ENCODE data around the gene TMEM33.

The TMEM33 gene

GRCh38 chr4:41933997-41934503, 1.2 kb upstream of the TMEM33 start:
- DNase-seq (ENCODE audit: low read depth, low spot score) = no peak
- CTCF ChIA-PET = no interaction called here
- POLR2A ChIA-PET = interaction anchor here (1.6 kb wide), 1 partner anchor 56 kb away, joined by 6 read pairs; the partner anchor contains the start of gene SLC30A9
- no peak for TF ChIP-seq CTCF (IDR thresholded peaks at IDR 0.05; ENCODE audit: insufficient read depth, low read length, missing control alignments)
- H3K4me3 ChIP-seq (ENCODE audit: low read depth, low read length) = no peak overlapping the region

- CTCF ChIA-PET = interaction anchor here (0.9 kb wide), 1 partner anchor 44 kb away, joined by 4 read pairs; no protein-coding TSS in a partner anchor
- peak overlapping the region; percentile 93 for H3K4me3 ChIP-seq (ENCODE audit: low read depth, low read length)
- POLR2A ChIA-PET = interaction anchor here (1.6 kb wide), 1 partner anchor 56 kb away, joined by 6 read pairs; the partner anchor contains the start of gene SLC30A9
- DNase-seq (ENCODE audit: low read depth, low spot score) = no peak
- TF ChIP-seq CTCF (IDR thresholded peaks at IDR 0.05; ENCODE audit: insufficient read depth, low read length, missing control alignments) = no peak
Observed at GRCh38 chr4:41934514-41934900, 722 bp upstream of the TMEM33 start.

GRCh38 chr4:41935652-41936021, 408 bp downstream of the TMEM33 start:
- TF ChIP-seq CTCF (IDR thresholded peaks at IDR 0.05; ENCODE audit: insufficient read depth, low read length, missing control alignments) = no peak
- no peak for DNase-seq (ENCODE audit: low read depth, low spot score)
- H3K4me3 ChIP-seq (ENCODE audit: low read depth, low read length) = peak overlapping the region; percentile 93
- CTCF ChIA-PET = interaction anchor here (0.9 to 1.6 kb wide), 3 partner anchors 12 to 54 kb away, joined by 3 to 4 read pairs (median 3); partner anchors contain the start of gene SLC30A9
- POLR2A ChIA-PET = interaction anchor here (0.6 to 1.6 kb wide), 2 partner anchors 55 to 679 kb away, joined by 3 to 6 read pairs; partner anchors contain the start of genes SLC30A9 and UCHL1

GRCh38 chr4:41939016-41939626, 3.9 kb downstream of the TMEM33 start:
- H3K4me3 ChIP-seq (ENCODE audit: low read depth, low read length) = no peak overlapping the region
- ChIA-PET CTCF (interaction anchor here (0.6 kb wide), 1 partner anchor 23 kb away, joined by 3 read pairs; no protein-coding TSS in a partner anchor), POLR2A (no interaction called here)
- DNase-seq (ENCODE audit: low read depth, low spot score) = no peak
- no peak for TF ChIP-seq CTCF (IDR thresholded peaks at IDR 0.05; ENCODE audit: insufficient read depth, low read length, missing control alignments)

GRCh38 chr4:41940834-41941233, 5.6 kb downstream of the TMEM33 start:
- no peak for TF ChIP-seq CTCF (IDR thresholded peaks at IDR 0.05; ENCODE audit: insufficient read depth, low read length, missing control alignments)
- no peak overlapping the region for H3K4me3 ChIP-seq (ENCODE audit: low read depth, low read length)
- POLR2A ChIA-PET = no interaction called here
- DNase-seq (ENCODE audit: low read depth, low spot score) = no peak
- CTCF ChIA-PET = no interaction called here

- CTCF ChIA-PET = no interaction called here
- no peak overlapping the region for H3K4me3 ChIP-seq (ENCODE audit: low read depth, low read length)
- POLR2A ChIA-PET = no interaction called here
- DNase-seq (ENCODE audit: low read depth, low spot score) = no peak
- TF ChIP-seq CTCF (IDR thresholded peaks at IDR 0.05; ENCODE audit: insufficient read depth, low read length, missing control alignments) = no peak
Observed at GRCh38 chr4:41943506-41943905, 8.3 kb downstream of the TMEM33 start.

All from AG04449 (cell line).